Stomach (tissue), 9 donors: ENCODE data around the gene ITGAV. TPM values are rescaled to one million over a fixed set of nuclear protein-coding genes. Genes with fewer than 3 reads are reported as not detected.

Experiments
- DNase-seq, 2 donors: peaks; one replicate each; pipeline versions ENCODE4 v3.0.0 to v3.0.0-alpha.2; 2013 to 2019
- H3K27ac ChIP-seq, 5 donors: fragments of 200-600 bp in 4 of 5; sonication (generic) in 4 of 5; one replicate each; pipeline ENCODE4 v1.5.1; 2013 to 2019; ENCODE audit warnings: mild to moderate bottlenecking in 1 of 5, moderate library complexity in 1 of 5
- H3K27me3 ChIP-seq, 3 donors: fragments of 200-600 bp; sonication (generic); one replicate each; pipeline ENCODE4 v1.5.1; 2017 to 2019; ENCODE audit warnings: mixed run types in 1 of 3
- H3K36me3 ChIP-seq, 4 donors: fragments of 200-600 bp; sonication (generic); 1 replicate in 3 of 4; 2 replicates in 1 of 4; pipeline ENCODE4 v1.5.1; 2016 to 2019
- H3K4me1 ChIP-seq, 4 donors: fragments of 200-600 bp; sonication (generic); one replicate each; pipeline ENCODE4 v1.5.1; 2016 to 2019
- H3K4me3 ChIP-seq, 4 donors: fragments of 200-600 bp; sonication (generic) in 3 of 4; one replicate each; pipeline ENCODE4 v1.5.1; 2016 to 2019; ENCODE audit warnings: mild to moderate bottlenecking in 1 of 4
- H3K9me3 ChIP-seq, 4 donors: fragments of 200-600 bp; sonication (generic); one replicate each; pipeline ENCODE4 v1.5.1; 2016 to 2019
- CTCF ChIP-seq, 7 experiments: fragments of 450-650 bp in 4 of 7; fragments of 200-600 bp in 3 of 7; sonication (generic) in 3 of 7; IDR thresholded peaks; one replicate each; pipeline ENCODE4 v1.5.1; 2016 to 2019; ENCODE audit warnings: antibody characterized with exemption in 7 of 7, control low read depth in 2 of 7, mild to moderate bottlenecking in 1 of 7
- EP300 ChIP-seq: sonication (generic); formaldehyde crosslinking; IDR thresholded peaks from one replicate; pipeline ENCODE4 v1.6.1; 2017; ENCODE audit warnings: antibody characterized with exemption
- POLR2A ChIP-seq, 4 donors: fragments of 450-650 bp; IDR thresholded peaks; one replicate each; pipeline ENCODE4 v1.6.1; 2016; ENCODE audit warnings: antibody characterized with exemption in 4 of 4, control low read depth in 2 of 4, mild to moderate bottlenecking in 1 of 4, moderate library complexity in 1 of 4
- POLR2AphosphoS5 ChIP-seq, 3 donors: sonication (generic); formaldehyde crosslinking; IDR thresholded peaks; one replicate each; pipeline ENCODE4 v1.6.1; 2016; ENCODE audit warnings: antibody characterized with exemption in 3 of 3
- WGBS, 5 donors: extraction: QIAGEN DNeasy Blood & Tissue Kit in 3 of 5; methylation state at CpG; one replicate each; pipeline versions ENCODE4 v1.1.5 to v1.1.7; 2013 to 2018; 5-methylcytosine and 5-hydroxymethylcytosine counted together
- intact Hi-C: fragments of 100-400 bp; cut with DNase I; formaldehyde crosslinking; loops from one replicate; pipeline ENCODE4 v1.15.1; 2023; ENCODE audit warnings: low total_unique reads
- polyA plus RNA-seq, 3 donors: library from polyadenylated mRNA; stranded (reverse); fragments of 200-250 nt; gene quantifications; one replicate each; pipeline ENCODE4 v1.2.3, GENCODE V29; 2013
- total RNA-seq, 5 donors: library from RNA; depleted of rRNA; stranded (reverse); fragments of >200 nt; gene quantifications; one replicate each; pipeline versions ENCODE4 v1.1.0 to v1.2.3, GENCODE V29; 2014 to 2016
- donor health status: healthy with polysubstance abuse.
- donor health status: Bipolar disorder and iron deficiency.
- donor health status: healthy.

The ITGAV gene
- total and polyA plus RNA-seq, 8 donors: 7.8 to 393 (median 75.5) TPM

- Histone ChIP-seq H3K9me3 (peaks cover 0 to 11% (median 8%) of the 10 kb centered on the region in 4 donors), H3K4me3 (no peak overlapping the region), H3K36me3 (no peaks in the 10 kb centered on the region), H3K27ac (no peak overlapping the region), H3K27me3 (peaks cover 0 to 14% (median 9%) of the 10 kb centered on the region in 3 donors), H3K4me1 (peaks cover 0 to 22% (median 15%) of the 10 kb centered on the region in 4 donors)
- TF ChIP-seq CTCF (IDR thresholded peaks at IDR 0.05): no peak
- no peak for TF ChIP-seq EP300
- no peak for TF ChIP-seq POLR2A (IDR thresholded peaks at IDR 0.05)
- no peak for TF ChIP-seq POLR2AphosphoS5 (IDR thresholded peaks at IDR 0.05)
- 87 to 97% (median 96%) methylated on average over 5 of the region's 5 CpGs for WGBS, 5 donors
- DNase-seq: no peak
- intact Hi-C loops: no loop called here
Measured at GRCh38 chr2:186691900-186692299, 102.0 kb downstream of the ITGAV start.

GRCh38 chr2:186693446-186693832, 103.6 kb downstream of the ITGAV start:
- no peaks in the 10 kb centered on the region for H3K36me3 ChIP-seq
- WGBS, 5 donors: 42 to 51% (median 46%) methylated on average over 7 of the region's 7 CpGs
- H3K4me1 ChIP-seq: peaks cover 0 to 22% (median 15%) of the 10 kb centered on the region in 4 donors
- H3K27me3 ChIP-seq: peaks cover 0 to 14% (median 9%) of the 10 kb centered on the region in 3 donors
- peak overlapping the region in 4 of 5 donors; percentile 5 to 81 (median 76) for H3K27ac ChIP-seq
- DNase-seq: no peak
- intact Hi-C loops: no loop called here
- no peak for TF ChIP-seq POLR2A (IDR thresholded peaks at IDR 0.05)
- no peak for TF ChIP-seq POLR2AphosphoS5 (IDR thresholded peaks at IDR 0.05)
- no peak for TF ChIP-seq CTCF (IDR thresholded peaks at IDR 0.05)
- no peak for TF ChIP-seq EP300
- no peaks in the 10 kb centered on the region for H3K9me3 ChIP-seq
- peak overlapping the region; percentile 59 to 85 (median 72) for H3K4me3 ChIP-seq

- WGBS, 5 donors: 34 to 60% (median 42%) methylated on average over 9 of the region's 9 CpGs
- peak overlapping the region in 2 of 5 donors; percentile 74 to 79 for H3K27ac ChIP-seq
- H3K4me3 ChIP-seq: peak overlapping the region; percentile 59 to 85 (median 72)
- H3K9me3 ChIP-seq: no peaks in the 10 kb centered on the region
- intact Hi-C loops: no loop called here
- H3K27me3 ChIP-seq: peaks cover 0 to 14% (median 9%) of the 10 kb centered on the region in 3 donors
- peaks cover 0 to 22% (median 15%) of the 10 kb centered on the region in 4 donors for H3K4me1 ChIP-seq
- H3K36me3 ChIP-seq: no peaks in the 10 kb centered on the region
- peak in 1 of 3 donors; percentile 33 for TF ChIP-seq POLR2AphosphoS5 (IDR thresholded peaks at IDR 0.05)
- no peak for TF ChIP-seq POLR2A (IDR thresholded peaks at IDR 0.05)
- peak in 1 of 2 donors; percentile 55 for DNase-seq
Measured at GRCh38 chr2:186695081-186695756, 105.4 kb downstream of the ITGAV start.

- Histone ChIP-seq H3K27ac (no peak overlapping the region), H3K4me3 (no peak overlapping the region), H3K9me3 (no peaks in the 10 kb centered on the region), H3K36me3 (no peaks in the 10 kb centered on the region), H3K4me1 (peaks cover 0 to 22% (median 15%) of the 10 kb centered on the region in 4 donors), H3K27me3 (peaks cover 0 to 14% (median 9%) of the 10 kb centered on the region in 3 donors)
- TF ChIP-seq CTCF (IDR thresholded peaks at IDR 0.05): no peak
- TF ChIP-seq EP300: no peak
- TF ChIP-seq POLR2A (IDR thresholded peaks at IDR 0.05): no peak
- TF ChIP-seq POLR2AphosphoS5 (IDR thresholded peaks at IDR 0.05): no peak
- 87 to 97% (median 90%) methylated on average over 4 of the region's 4 CpGs for WGBS, 5 donors
- intact Hi-C loops: no loop called here
- DNase-seq: no peak
Measured at GRCh38 chr2:186696290-186696689, 106.4 kb downstream of the ITGAV start.

GRCh38 chr2:186696804-186697203, 106.9 kb downstream of the ITGAV start:
- Histone ChIP-seq H3K4me3 (no peak overlapping the region), H3K27ac (no peak overlapping the region), H3K27me3 (peaks cover 0 to 14% (median 9%) of the 10 kb centered on the region in 3 donors), H3K36me3 (no peaks in the 10 kb centered on the region), H3K9me3 (no peaks in the 10 kb centered on the region), H3K4me1 (peaks cover 0 to 22% (median 15%) of the 10 kb centered on the region in 4 donors)
- intact Hi-C loops: no loop called here
- no peak for DNase-seq
- WGBS, 5 donors: 43 to 60% (median 47%) methylated on average over 4 of the region's 4 CpGs
- TF ChIP-seq POLR2A (IDR thresholded peaks at IDR 0.05) (no peak), POLR2AphosphoS5 (IDR thresholded peaks at IDR 0.05) (no peak), EP300 (no peak), CTCF (IDR thresholded peaks at IDR 0.05) (no peak)
